IPS-15b (cell line): ENCODE data around the gene RPUSD1.

Source experiments
- H3K27me3 ChIP-seq: one replicate; pipeline ENCODE4 v1.6.1; 2013; ENCODE audit warnings: low read length; ENCODE audit not compliant: control insufficient read depth, insufficient read depth
- H3K36me3 ChIP-seq: one replicate; pipeline ENCODE4 v1.6.1; 2013; ENCODE audit warnings: low read length; ENCODE audit not compliant: control insufficient read depth, insufficient read depth
- H3K4me1 ChIP-seq: one replicate; pipeline ENCODE4 v1.6.1; 2013; ENCODE audit warnings: mild to moderate bottlenecking, low read length; ENCODE audit not compliant: control insufficient read depth, insufficient read depth
- H3K4me3 ChIP-seq: one replicate; pipeline ENCODE4 v1.5.1; 2013; ENCODE audit warnings: low read depth, low read length
- H3K9ac ChIP-seq: one replicate; pipeline ENCODE4 v1.6.1; 2013; ENCODE audit warnings: low read depth, mild to moderate bottlenecking, low read length
- H3K9me3 ChIP-seq: one replicate; pipeline ENCODE4 v1.6.1; 2013; ENCODE audit warnings: mild to moderate bottlenecking, low read length; ENCODE audit not compliant: control insufficient read depth, insufficient read depth

RPUSD1 gene

DNA sequence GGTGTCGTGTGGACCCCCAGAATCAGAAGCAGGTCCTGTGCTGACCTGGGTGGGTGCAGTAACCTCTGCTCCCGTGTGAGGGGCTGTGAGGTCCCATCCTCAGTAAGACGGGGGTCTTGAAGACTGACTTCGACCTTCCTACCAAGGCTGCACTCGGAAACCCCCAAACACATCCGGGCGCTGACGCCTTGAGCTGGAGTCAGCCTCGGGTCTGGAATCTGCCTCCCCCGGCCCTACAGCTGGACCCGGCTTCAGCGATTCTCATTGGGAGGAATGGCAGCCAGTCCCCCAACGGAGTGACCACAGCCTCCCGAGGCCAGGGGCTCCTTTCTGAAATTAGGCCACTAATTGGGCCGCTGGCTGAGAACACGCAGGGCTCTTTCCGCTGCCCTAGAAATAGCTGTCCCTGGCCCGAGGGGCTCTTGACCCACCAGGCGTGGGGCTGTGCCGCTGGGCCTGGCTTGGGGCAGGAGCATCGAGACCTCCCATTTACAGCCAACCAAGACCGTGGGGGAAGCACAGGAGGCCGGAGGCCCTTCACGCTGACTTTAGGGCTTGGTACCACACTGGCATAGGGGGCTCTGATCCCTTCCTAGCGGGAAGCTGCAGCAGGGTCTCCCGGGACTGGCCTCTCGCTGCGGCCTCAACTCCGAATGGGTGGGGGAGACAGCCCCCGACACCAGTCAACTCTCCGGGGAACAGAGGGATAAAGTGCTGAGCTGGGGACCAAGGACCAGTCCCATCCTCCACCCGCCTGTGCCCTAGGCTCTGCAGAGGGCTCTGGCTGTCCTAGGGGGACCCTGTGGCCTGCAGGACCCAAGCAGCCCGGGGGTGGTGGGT, 15.0 kb upstream of the RPUSD1 start:
- no peaks in the 10 kb centered on the region for H3K9me3 ChIP-seq
- H3K4me1 ChIP-seq = no peaks in the 10 kb centered on the region
- no peak overlapping the region for H3K4me3 ChIP-seq
- peaks cover 3% of the 10 kb centered on the region for H3K36me3 ChIP-seq
- no peak overlapping the region for H3K9ac ChIP-seq
- peaks cover 11% of the 10 kb centered on the region for H3K27me3 ChIP-seq

DNA sequence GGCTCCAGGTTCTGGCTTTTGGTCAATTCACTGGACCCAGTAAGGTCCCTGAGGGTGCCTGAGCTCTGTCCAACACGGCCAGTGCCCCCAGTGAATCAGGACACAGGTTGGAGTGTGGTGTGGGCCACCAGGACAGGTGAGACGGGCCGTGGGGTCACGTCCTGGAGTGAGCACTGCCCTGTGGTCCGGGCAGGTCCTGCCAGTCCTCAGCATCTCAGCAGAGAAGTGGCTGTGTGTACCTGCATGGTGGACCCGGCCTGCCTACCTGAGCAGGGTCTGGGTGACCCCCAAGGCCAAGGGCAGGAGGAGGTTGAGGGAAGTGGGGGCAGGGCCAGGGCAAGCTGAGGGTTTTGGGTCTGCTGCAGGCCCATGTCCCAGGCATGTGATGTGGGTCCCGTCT, 14.3 kb upstream of the RPUSD1 start:
- Histone ChIP-seq H3K36me3 (peaks cover 8% of the 10 kb centered on the region), H3K9me3 (no peaks in the 10 kb centered on the region), H3K4me3 (no peak overlapping the region), H3K9ac (no peak overlapping the region), H3K27me3 (peaks cover 11% of the 10 kb centered on the region), H3K4me1 (no peaks in the 10 kb centered on the region)

- Histone ChIP-seq H3K4me1 (no peaks in the 10 kb centered on the region), H3K27me3 (peaks cover 11% of the 10 kb centered on the region), H3K36me3 (peaks cover 9% of the 10 kb centered on the region), H3K9ac (no peak overlapping the region), H3K4me3 (no peak overlapping the region), H3K9me3 (no peaks in the 10 kb centered on the region)
These were observed 13.6 kb upstream of the RPUSD1 start for GRCh38 chr16:801584-802363.

GRCh38 chr16:800834-801511, 12.8 kb upstream of the RPUSD1 start:
- peaks cover 11% of the 10 kb centered on the region for H3K27me3 ChIP-seq
- no peaks in the 10 kb centered on the region for H3K9me3 ChIP-seq
- no peak overlapping the region for H3K9ac ChIP-seq
- no peaks in the 10 kb centered on the region for H3K4me1 ChIP-seq
- H3K4me3 ChIP-seq = no peak overlapping the region
- peaks cover 16% of the 10 kb centered on the region for H3K36me3 ChIP-seq

DNA sequence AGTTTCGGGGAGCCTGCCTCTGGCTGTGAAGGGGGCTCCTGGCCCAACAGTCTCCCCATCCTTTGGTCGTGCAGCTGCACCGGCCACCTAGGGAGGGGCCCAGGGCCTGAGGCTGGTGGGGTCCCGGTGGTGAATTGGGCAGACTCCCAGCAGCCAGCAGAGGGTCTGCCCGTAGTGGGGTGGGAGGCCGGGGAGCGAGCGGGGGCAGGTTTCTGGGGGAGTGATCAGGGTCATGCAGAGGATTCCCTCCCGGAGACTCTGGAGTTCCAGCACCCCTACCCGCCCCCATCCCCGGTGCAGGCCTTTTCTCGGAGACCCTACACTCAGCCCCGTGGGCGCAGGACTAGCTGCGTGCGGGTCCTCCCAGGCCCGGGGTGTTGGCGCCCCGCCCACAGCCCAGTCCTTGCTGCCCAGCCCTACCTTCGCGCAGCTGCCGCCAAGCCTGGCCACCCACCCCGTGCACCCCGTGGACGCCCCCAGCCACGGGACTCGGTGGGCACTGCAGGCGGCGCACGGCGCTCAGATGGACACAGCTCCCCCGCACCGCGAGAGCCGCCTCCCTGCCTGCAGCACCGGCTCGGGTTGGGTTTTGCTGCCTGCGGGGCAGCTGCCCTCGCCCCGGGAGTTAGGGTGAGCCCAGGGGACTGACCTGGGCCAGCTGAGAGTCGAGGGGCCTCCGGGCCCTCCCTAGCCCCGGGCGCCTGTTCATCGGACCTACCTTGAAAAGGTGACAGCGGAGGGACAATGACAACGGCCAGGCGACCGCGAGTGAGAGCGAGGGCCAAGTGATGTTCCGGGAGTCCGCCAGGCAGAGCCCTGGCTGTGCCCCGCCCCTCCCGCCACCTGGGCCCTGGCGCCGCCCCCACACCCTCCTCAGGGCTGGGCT, 12.0 kb upstream of the RPUSD1 start, which contains the start of gene GNG13:
GNG13 (minus strand) TSS at position 787 of the 886 bp plus-strand sequence. CDS start 1,657 bp downstream, outside the sequence.
- no peaks in the 10 kb centered on the region for H3K9me3 ChIP-seq
- H3K4me1 ChIP-seq = no peaks in the 10 kb centered on the region
- H3K27me3 ChIP-seq = peaks cover 11% of the 10 kb centered on the region
- H3K36me3 ChIP-seq = peaks cover 22% of the 10 kb centered on the region
- no peak within 1 kb of the TSS for H3K9ac ChIP-seq
- peak within 1 kb of the TSS; percentile 39 for H3K4me3 ChIP-seq

GRCh38 chr16:799111-799947, 11.1 kb upstream of the RPUSD1 start:
- no peak overlapping the region for H3K4me3 ChIP-seq
- peaks cover 27% of the 10 kb centered on the region for H3K36me3 ChIP-seq
- no peaks in the 10 kb centered on the region for H3K4me1 ChIP-seq
- H3K9me3 ChIP-seq = no peaks in the 10 kb centered on the region
- no peak overlapping the region for H3K9ac ChIP-seq
- peaks cover 11% of the 10 kb centered on the region for H3K27me3 ChIP-seq

DNA sequence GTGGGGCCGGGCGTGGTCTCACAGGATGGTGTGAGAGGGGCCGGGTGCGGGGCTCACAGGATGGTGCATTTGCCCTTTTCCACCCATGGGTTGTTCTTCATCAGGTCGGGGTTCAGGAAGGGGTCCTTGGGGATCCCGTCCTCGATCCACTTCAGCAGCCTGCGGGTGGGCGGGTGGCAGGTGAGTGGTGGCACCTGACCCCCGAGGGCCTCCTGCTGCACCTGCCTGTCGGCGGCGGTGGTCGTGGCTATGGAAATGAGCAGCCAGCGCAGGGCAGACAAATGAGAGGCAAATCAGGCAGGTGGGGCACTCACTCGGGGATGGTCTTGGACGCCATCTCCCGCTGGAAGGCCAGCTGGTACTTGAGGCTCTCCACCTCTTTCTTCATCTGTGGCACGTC, 10.5 kb upstream of the RPUSD1 start:
- Histone ChIP-seq H3K9me3 (no peaks in the 10 kb centered on the region), H3K4me1 (no peaks in the 10 kb centered on the region), H3K9ac (no peak overlapping the region), H3K36me3 (peaks cover 34% of the 10 kb centered on the region), H3K27me3 (peaks cover 11% of the 10 kb centered on the region), H3K4me3 (no peak overlapping the region)

DNA sequence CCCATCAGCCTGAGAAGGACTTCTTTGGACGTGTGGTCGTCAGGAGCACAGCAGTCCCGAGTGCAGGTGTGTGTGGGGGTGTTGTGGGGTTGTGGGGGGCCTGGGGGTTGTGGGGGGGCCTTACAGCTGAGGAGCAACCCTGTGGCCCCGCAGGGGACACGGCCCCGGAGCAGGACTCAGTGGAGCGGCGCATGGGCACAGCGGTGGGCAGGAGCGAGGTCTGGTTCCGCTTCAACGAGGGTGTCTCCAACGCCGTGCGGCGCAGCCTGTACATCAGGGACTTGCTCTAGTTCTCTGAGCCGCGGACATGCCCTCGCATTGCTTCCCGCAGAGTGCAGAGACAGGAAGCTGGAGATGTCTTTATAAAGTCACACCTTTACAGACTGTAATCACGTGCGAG, 9.5 kb upstream of the RPUSD1 start:
- no peak overlapping the region for H3K9ac ChIP-seq
- peaks cover 42% of the 10 kb centered on the region for H3K36me3 ChIP-seq
- H3K27me3 ChIP-seq = peaks cover 2% of the 10 kb centered on the region
- no peak overlapping the region for H3K4me3 ChIP-seq
- no peaks in the 10 kb centered on the region for H3K9me3 ChIP-seq
- H3K4me1 ChIP-seq = no peaks in the 10 kb centered on the region

- H3K36me3 ChIP-seq = peaks cover 48% of the 10 kb centered on the region
These were observed 8.9 kb upstream of the RPUSD1 start for GRCh38 chr16:797120-797420.

GRCh38 chr16:796296-797119, 8.3 kb upstream of the RPUSD1 start:
- Histone ChIP-seq H3K27me3 (peaks cover 2% of the 10 kb centered on the region), H3K9me3 (no peaks in the 10 kb centered on the region), H3K4me3 (no peak overlapping the region), H3K9ac (no peak overlapping the region), H3K36me3 (peaks cover 54% of the 10 kb centered on the region), H3K4me1 (no peaks in the 10 kb centered on the region)

More at GRCh38 chr16:797120-797420, 8.9 kb upstream of the RPUSD1 start:
- no peak overlapping the region for H3K9ac ChIP-seq
- H3K9me3 ChIP-seq = no peaks in the 10 kb centered on the region
- no peak overlapping the region for H3K4me3 ChIP-seq
- H3K4me1 ChIP-seq = no peaks in the 10 kb centered on the region
- H3K27me3 ChIP-seq = peaks cover 2% of the 10 kb centered on the region
